ENCODE results near the gene LASP1.

LASP1 gene

GRCh38 chr17:38889745-38890409 lies 20.0 kb downstream of the LASP1 start:
- no peak for DNase-seq

- no peak for DNase-seq
These were observed 20.5 kb downstream of the LASP1 start for GRCh38 chr17:38890410-38890746.

GRCh38 chr17:38891441-38891840 lies 21.6 kb downstream of the LASP1 start:
- no peak for DNase-seq

GRCh38 chr17:38892083-38892482 lies 22.2 kb downstream of the LASP1 start:
- DNase-seq = no peak

- no peak for DNase-seq
These were observed 22.8 kb downstream of the LASP1 start for GRCh38 chr17:38892620-38893019.

- DNase-seq = no peak
These were observed 23.3 kb downstream of the LASP1 start for GRCh38 chr17:38893113-38893512.

GRCh38 chr17:38893607-38894006 lies 23.7 kb downstream of the LASP1 start:
- DNase-seq = no peak

- no peak for DNase-seq
These were observed 24.4 kb downstream of the LASP1 start for GRCh38 chr17:38894276-38894675.

GRCh38 chr17:38896346-38896954 lies 26.6 kb downstream of the LASP1 start:
- DNase-seq = no peak

GRCh38 chr17:38897176-38897575 lies 27.3 kb downstream of the LASP1 start:
- DNase-seq = no peak

GRCh38 chr17:38897671-38898290 lies 27.9 kb downstream of the LASP1 start:
- DNase-seq = no peak

- no peak for DNase-seq
These were observed 28.4 kb downstream of the LASP1 start for GRCh38 chr17:38898291-38898679.

GRCh38 chr17:38898812-38899348 lies 29.0 kb downstream of the LASP1 start:
- no peak for DNase-seq

- DNase-seq = no peak
These were observed 29.6 kb downstream of the LASP1 start for GRCh38 chr17:38899421-38899820.

GRCh38 chr17:38900978-38901656 lies 31.3 kb downstream of the LASP1 start:
- DNase-seq = no peak

- DNase-seq = no peak
These were observed 33.5 kb downstream of the LASP1 start for GRCh38 chr17:38903404-38903803.

- DNase-seq = no peak
These were observed 35.0 kb downstream of the LASP1 start for GRCh38 chr17:38904892-38905291.

GRCh38 chr17:38905375-38905774 lies 35.5 kb downstream of the LASP1 start:
- no peak for DNase-seq

GRCh38 chr17:38906460-38907228 lies 36.8 kb downstream of the LASP1 start:
- no peak for DNase-seq

- no peak for DNase-seq
These were observed 38.2 kb downstream of the LASP1 start for GRCh38 chr17:38907930-38908675.

- DNase-seq = no peak
These were observed 38.9 kb downstream of the LASP1 start for GRCh38 chr17:38908676-38909181.

- DNase-seq = no peak
These were observed 40.5 kb downstream of the LASP1 start for GRCh38 chr17:38910325-38910724.
